Muscle layer of duodenum (tissue), 2 donors: Measurements from ENCODE around the gene ARL14.

Source experiments
- H3K27ac ChIP-seq: one replicate; pipeline ENCODE4 v1.7.0; 2013; ENCODE audit warnings: mild to moderate bottlenecking, low read length
- H3K27me3 ChIP-seq: one replicate; pipeline ENCODE4 v1.7.0; 2013; ENCODE audit warnings: low read depth, mild to moderate bottlenecking, control low read depth, low read length
- H3K36me3 ChIP-seq, 2 donors: one replicate each; pipeline ENCODE4 v1.7.0; 2013; ENCODE audit warnings: low read length in 2 of 2, control low read depth in 1 of 2, mild to moderate bottlenecking in 1 of 2; ENCODE audit not compliant: insufficient read depth in 2 of 2, control insufficient read depth in 1 of 2
- H3K4me1 ChIP-seq, 2 donors: one replicate each; pipeline ENCODE4 v1.7.0; 2013; ENCODE audit warnings: low read length in 2 of 2, mild to moderate bottlenecking in 2 of 2, control low read depth in 1 of 2, moderate library complexity in 1 of 2; ENCODE audit not compliant: insufficient read depth in 2 of 2, control insufficient read depth in 1 of 2
- H3K4me3 ChIP-seq, 2 donors: one replicate each; pipeline ENCODE4 v1.7.0; 2013; ENCODE audit warnings: low read length in 2 of 2, low read depth in 1 of 2, mild to moderate bottlenecking in 1 of 2
- H3K9me3 ChIP-seq, 2 donors: one replicate each; pipeline ENCODE4 v1.7.0; 2013; ENCODE audit warnings: low read length in 2 of 2, control low read depth in 1 of 2, mild to moderate bottlenecking in 1 of 2; ENCODE audit not compliant: control insufficient read depth in 1 of 2
- donor health status: healthy.

The ARL14 gene

GRCh38 chr3:160678292-160678842 lies 1.4 kb downstream of the ARL14 start:
- peak overlapping the region; percentile 83 for H3K27ac ChIP-seq
- no peaks in the 10 kb centered on the region for H3K27me3 ChIP-seq
- no peaks in the 10 kb centered on the region for H3K36me3 ChIP-seq
- H3K4me3 ChIP-seq: peak overlapping the region in 1 of 2 donors; percentile 52
- H3K9me3 ChIP-seq: no peaks in the 10 kb centered on the region
- no peaks in the 10 kb centered on the region for H3K4me1 ChIP-seq

GRCh38 chr3:160684368-160684740 lies 7.4 kb downstream of the ARL14 start:
- Histone ChIP-seq H3K9me3 (no peaks in the 10 kb centered on the region), H3K27me3 (no peaks in the 10 kb centered on the region), H3K36me3 (no peaks in the 10 kb centered on the region), H3K4me3 (no peak overlapping the region), H3K27ac (no peak overlapping the region), H3K4me1 (no peaks in the 10 kb centered on the region)

GRCh38 chr3:160685144-160685766 lies 8.3 kb downstream of the ARL14 start:
- no peaks in the 10 kb centered on the region for H3K27me3 ChIP-seq
- no peak overlapping the region for H3K4me3 ChIP-seq
- H3K4me1 ChIP-seq: no peaks in the 10 kb centered on the region
- H3K27ac ChIP-seq: no peak overlapping the region
- H3K9me3 ChIP-seq: no peaks in the 10 kb centered on the region
- no peaks in the 10 kb centered on the region for H3K36me3 ChIP-seq

GRCh38 chr3:160686955-160687535 lies 10.1 kb downstream of the ARL14 start:
- no peak overlapping the region for H3K27ac ChIP-seq
- no peaks in the 10 kb centered on the region for H3K4me1 ChIP-seq
- H3K36me3 ChIP-seq: no peaks in the 10 kb centered on the region
- no peaks in the 10 kb centered on the region for H3K27me3 ChIP-seq
- no peaks in the 10 kb centered on the region for H3K9me3 ChIP-seq
- no peak overlapping the region for H3K4me3 ChIP-seq

GRCh38 chr3:160691151-160691550 lies 14.2 kb downstream of the ARL14 start:
- Histone ChIP-seq H3K4me1 (no peaks in the 10 kb centered on the region), H3K36me3 (no peaks in the 10 kb centered on the region), H3K27me3 (no peaks in the 10 kb centered on the region), H3K9me3 (no peaks in the 10 kb centered on the region), H3K27ac (no peak overlapping the region), H3K4me3 (no peak overlapping the region)

- Histone ChIP-seq H3K27me3 (no peaks in the 10 kb centered on the region), H3K36me3 (no peaks in the 10 kb centered on the region), H3K4me1 (no peaks in the 10 kb centered on the region), H3K9me3 (no peaks in the 10 kb centered on the region), H3K4me3 (no peak overlapping the region), H3K27ac (no peak overlapping the region)
These were observed 15.0 kb downstream of the ARL14 start for GRCh38 chr3:160691962-160692361.

- no peaks in the 10 kb centered on the region for H3K9me3 ChIP-seq
- H3K27ac ChIP-seq: no peak overlapping the region
- H3K27me3 ChIP-seq: no peaks in the 10 kb centered on the region
- no peak overlapping the region for H3K4me3 ChIP-seq
- no peaks in the 10 kb centered on the region for H3K36me3 ChIP-seq
- no peaks in the 10 kb centered on the region for H3K4me1 ChIP-seq
These were observed 16.2 kb downstream of the ARL14 start for GRCh38 chr3:160693191-160693590.

GRCh38 chr3:160694345-160694744 lies 17.4 kb downstream of the ARL14 start:
- Histone ChIP-seq H3K4me3 (no peak overlapping the region), H3K36me3 (no peaks in the 10 kb centered on the region), H3K9me3 (no peaks in the 10 kb centered on the region), H3K27me3 (no peaks in the 10 kb centered on the region), H3K4me1 (no peaks in the 10 kb centered on the region), H3K27ac (no peak overlapping the region)

- no peaks in the 10 kb centered on the region for H3K4me1 ChIP-seq
These were observed 18.0 kb downstream of the ARL14 start for GRCh38 chr3:160695003-160695402.

GRCh38 chr3:160695915-160696327 lies 19.0 kb downstream of the ARL14 start:
- no peaks in the 10 kb centered on the region for H3K27me3 ChIP-seq
- no peaks in the 10 kb centered on the region for H3K9me3 ChIP-seq
- H3K4me1 ChIP-seq: no peaks in the 10 kb centered on the region
- H3K36me3 ChIP-seq: no peaks in the 10 kb centered on the region
- H3K4me3 ChIP-seq: no peak overlapping the region
- H3K27ac ChIP-seq: no peak overlapping the region

More at GRCh38 chr3:160695003-160695402, 18.0 kb downstream of the ARL14 start:
- Histone ChIP-seq H3K36me3 (no peaks in the 10 kb centered on the region), H3K4me3 (no peak overlapping the region), H3K27me3 (no peaks in the 10 kb centered on the region), H3K9me3 (no peaks in the 10 kb centered on the region), H3K27ac (no peak overlapping the region)

- no peaks in the 10 kb centered on the region for H3K27me3 ChIP-seq
- H3K36me3 ChIP-seq: no peaks in the 10 kb centered on the region
- H3K4me1 ChIP-seq: no peaks in the 10 kb centered on the region
- no peak overlapping the region for H3K4me3 ChIP-seq
- H3K27ac ChIP-seq: no peak overlapping the region
- no peaks in the 10 kb centered on the region for H3K9me3 ChIP-seq
These were observed 20.8 kb downstream of the ARL14 start for GRCh38 chr3:160697637-160698380.
